Measurements from ENCODE around the gene TRIM17. TPM values are rescaled to one million over a fixed set of nuclear protein-coding genes. Genes with fewer than 3 reads are reported as not detected.
A peak's percentile ranks its signal among the peaks of the same experiment; 100 is the strongest.

The TRIM17 gene
- polyA plus RNA-seq, 3 donors from 2014 or later, result 0.53 to 1.7 TPM; not detected in 1

DNA sequence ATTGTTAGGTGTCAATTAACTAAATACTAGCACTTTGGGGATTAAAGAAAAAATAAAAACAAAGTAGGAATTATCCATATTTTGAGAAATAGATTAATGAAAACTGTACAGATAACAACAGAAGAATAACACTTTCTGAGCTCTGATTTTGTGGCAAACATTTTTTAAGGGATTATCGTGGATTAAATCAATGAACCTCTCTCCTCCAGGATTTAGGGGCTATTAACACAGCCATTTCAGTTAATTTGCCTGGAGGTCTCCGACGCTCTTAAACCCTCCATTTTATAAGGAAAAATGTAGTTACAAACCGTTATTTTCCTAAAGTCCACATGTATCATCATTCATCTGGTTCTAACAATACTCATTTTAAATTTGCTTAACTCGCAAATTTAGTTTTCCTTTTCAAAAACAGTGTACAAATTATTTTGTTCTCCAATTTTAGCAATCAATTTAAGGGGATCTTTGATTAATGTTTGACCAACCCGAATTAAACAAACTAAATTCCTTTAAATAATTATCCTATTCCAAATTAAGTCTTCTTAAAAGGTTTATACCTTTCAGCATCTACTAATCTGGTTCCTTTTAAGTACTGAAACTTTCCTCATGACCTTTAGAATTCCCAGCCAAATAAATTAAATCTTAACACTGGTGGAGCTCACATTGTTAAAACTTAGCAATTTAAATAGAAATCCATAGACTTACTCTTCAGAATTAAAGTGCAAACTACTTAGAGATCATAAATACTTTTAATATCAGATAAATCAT, 39.8 kb upstream of the TRIM17 start:
- H3K27me3 Mint-ChIP-seq (ENCODE audit: low read depth in 3 of 3), result peaks cover 20 to 27% (median 22%) of the 10 kb centered on the region in 3 donors
- no peak for DNase-seq
- no peaks in the 10 kb centered on the region for H3K9me3 Mint-ChIP-seq
- peak overlapping the region; percentile 96 to 99 (median 98) for H3K27ac Mint-ChIP-seq
- peaks cover 43 to 55% of the 10 kb centered on the region in 2 donors for H3K4me1 Mint-ChIP-seq
- H3K4me3 Mint-ChIP-seq, result peak overlapping the region; percentile 93 to 99 (median 97)
- H3K36me3 Mint-ChIP-seq, result peaks cover 0 to 5% (median 3%) of the 10 kb centered on the region in 3 donors

DNA sequence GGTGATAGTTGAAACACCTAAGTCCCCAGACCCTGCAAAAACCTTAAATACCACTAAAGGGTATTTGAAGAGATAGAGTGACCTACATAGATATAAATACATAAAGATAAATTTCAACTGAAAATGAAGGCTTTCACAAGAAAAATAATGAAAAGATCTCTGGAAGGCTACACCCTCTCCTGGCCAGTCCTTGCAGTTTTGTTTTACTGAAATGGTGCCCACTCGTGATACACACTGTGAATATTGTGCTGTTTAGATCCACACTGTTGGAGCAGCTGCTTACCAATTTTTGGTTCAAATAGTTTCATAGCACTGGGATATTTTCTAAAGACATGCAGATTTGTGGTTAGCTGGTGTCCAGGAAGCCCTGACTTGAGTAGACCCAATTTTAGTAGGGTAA, 39.1 kb upstream of the TRIM17 start:
- no peak for DNase-seq
- H3K9me3 Mint-ChIP-seq, result no peaks in the 10 kb centered on the region
- no peak overlapping the region for H3K27ac Mint-ChIP-seq
- peaks cover 18 to 22% (median 22%) of the 10 kb centered on the region in 3 donors for H3K27me3 Mint-ChIP-seq (ENCODE audit: low read depth in 3 of 3)
- H3K4me3 Mint-ChIP-seq, result peak overlapping the region in 2 of 5 donors; percentile 3 to 68
- peaks cover 40 to 51% of the 10 kb centered on the region in 2 donors for H3K4me1 Mint-ChIP-seq
- H3K36me3 Mint-ChIP-seq, result peaks cover 0 to 5% (median 3%) of the 10 kb centered on the region in 3 donors

DNA sequence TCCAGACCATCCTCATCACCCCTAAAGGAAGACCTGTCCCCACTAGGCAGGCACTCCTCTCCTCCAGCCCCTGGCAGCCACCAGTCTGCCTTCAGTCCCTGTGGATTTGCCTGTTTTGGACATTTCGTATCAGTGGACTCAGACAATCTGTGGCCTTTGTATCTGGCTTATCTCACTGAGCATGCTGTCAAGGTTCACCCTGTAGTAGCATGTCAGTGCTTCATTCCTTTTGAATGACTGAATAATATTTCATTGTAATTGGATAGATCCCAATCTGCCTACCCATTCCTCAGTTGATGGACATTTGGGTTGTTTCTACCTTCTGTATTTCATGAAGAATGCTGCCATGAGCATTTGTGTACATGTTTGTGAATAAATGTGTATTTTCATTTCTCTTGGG, 37.6 kb upstream of the TRIM17 start:
- DNase-seq, result no peak
- Mint-ChIP-seq H3K27ac (no peak overlapping the region), H3K27me3 (ENCODE audit: low read depth in 3 of 3) (peaks cover 16 to 20% (median 19%) of the 10 kb centered on the region in 3 donors), H3K36me3 (peaks cover 0 to 5% (median 3%) of the 10 kb centered on the region in 3 donors), H3K9me3 (no peaks in the 10 kb centered on the region), H3K4me3 (peak overlapping the region in 1 of 5 donors; percentile 49), H3K4me1 (peaks cover 34 to 42% of the 10 kb centered on the region in 2 donors)

DNA sequence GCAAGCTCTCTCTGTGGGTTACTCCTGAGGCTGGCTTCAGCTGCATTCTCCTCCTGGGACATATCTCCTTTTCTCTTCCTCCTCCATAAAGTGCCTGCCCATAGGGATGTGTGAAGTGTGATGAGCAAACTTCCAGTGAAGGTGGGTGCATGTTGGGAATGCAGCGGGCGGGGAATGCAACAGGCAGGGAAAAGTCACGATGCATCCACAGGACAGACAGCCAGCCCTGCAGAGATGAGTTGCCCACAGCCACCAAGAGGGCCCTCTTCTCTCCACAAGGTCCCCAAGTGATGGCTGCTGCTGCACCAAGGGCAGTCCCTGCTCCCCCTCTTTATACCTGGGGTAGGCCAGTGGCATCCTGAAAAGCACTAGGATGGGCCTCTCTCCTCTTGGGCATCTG, 37.0 kb upstream of the TRIM17 start:
- Mint-ChIP-seq H3K36me3 (peaks cover 0 to 5% (median 3%) of the 10 kb centered on the region in 3 donors), H3K4me1 (peaks cover 29 to 37% of the 10 kb centered on the region in 2 donors), H3K27me3 (ENCODE audit: low read depth in 3 of 3) (peaks cover 10 to 14% (median 14%) of the 10 kb centered on the region in 3 donors), H3K27ac (no peak overlapping the region), H3K4me3 (no peak overlapping the region), H3K9me3 (no peaks in the 10 kb centered on the region)
- DNase-seq, result no peak

DNA sequence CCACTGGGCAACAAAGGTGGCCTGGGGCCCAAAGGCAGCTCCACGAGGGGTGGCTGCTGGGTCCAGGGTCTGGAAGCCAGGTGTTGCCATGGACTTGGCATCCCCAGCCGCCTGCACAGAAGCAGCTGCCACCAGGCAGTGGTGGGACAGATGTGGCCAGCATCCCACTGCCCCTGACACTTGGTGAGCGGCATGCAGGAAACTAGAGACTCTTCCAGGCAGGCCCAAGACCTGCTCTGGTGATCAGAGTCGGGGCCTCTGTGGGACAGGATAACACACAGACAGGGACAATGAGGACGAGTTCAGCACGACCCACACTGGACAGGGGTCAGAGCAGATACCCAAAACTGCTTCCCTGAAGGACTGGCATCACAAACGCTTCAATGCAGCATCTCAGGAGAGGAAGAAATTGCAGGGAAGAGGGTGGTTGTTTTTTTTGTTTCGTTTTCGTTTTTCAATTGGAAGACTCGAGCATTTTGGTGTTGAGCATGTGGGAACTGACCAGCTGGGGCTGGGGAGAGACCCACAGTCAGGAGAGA, 36.4 kb upstream of the TRIM17 start:
- Mint-ChIP-seq H3K4me1 (peaks cover 24 to 31% of the 10 kb centered on the region in 2 donors), H3K36me3 (peaks cover 0 to 5% (median 3%) of the 10 kb centered on the region in 3 donors), H3K4me3 (no peak overlapping the region), H3K27me3 (ENCODE audit: low read depth in 3 of 3) (peaks cover 5 to 12% (median 12%) of the 10 kb centered on the region in 3 donors), H3K9me3 (no peaks in the 10 kb centered on the region), H3K27ac (no peak overlapping the region)
- DNase-seq, result no peak

DNA sequence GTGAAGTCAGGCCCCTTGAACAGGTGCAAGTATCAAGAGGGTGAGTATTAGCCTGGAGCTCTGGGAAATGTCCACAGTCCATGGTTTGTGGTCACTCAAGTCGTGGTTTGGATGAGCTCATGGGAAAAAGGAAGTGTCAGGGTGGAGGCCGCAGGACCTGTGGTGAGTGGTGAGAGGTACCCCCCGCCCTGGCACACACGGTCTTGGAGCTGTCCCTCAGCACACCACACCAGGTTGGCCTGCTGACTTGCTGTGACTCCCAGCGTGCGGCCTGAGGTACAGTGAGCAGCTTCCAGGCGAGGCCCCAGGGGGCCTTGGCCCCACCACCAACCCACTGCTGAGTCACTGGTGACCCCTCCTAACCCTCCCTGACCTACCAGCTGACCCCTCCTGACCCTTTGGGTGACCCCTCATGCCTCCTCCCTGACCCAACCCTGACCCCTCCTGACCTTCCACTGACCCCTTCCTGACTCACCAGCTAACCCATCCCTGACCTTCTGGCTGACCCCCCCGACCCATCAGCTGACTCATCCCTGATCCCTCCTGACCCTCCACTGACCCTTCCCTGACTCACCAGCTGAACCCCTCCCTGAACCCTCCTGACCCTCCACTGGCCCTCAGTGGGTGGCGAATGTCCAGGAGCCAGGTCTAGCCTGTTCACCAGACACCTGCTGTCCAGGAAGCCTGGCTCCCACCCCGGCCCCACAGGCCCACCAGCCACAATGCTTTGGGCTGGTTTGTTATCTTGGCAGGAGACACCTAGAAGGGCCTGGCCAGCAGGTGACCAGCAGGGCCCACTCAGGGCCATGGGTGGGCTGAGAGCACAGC, 35.7 kb upstream of the TRIM17 start:
- Mint-ChIP-seq H3K36me3 (peaks cover 0 to 5% (median 3%) of the 10 kb centered on the region in 3 donors), H3K27me3 (ENCODE audit: low read depth in 3 of 3) (peaks cover 2 to 8% (median 8%) of the 10 kb centered on the region in 3 donors), H3K27ac (no peak overlapping the region), H3K9me3 (no peaks in the 10 kb centered on the region), H3K4me1 (peaks cover 19 to 24% of the 10 kb centered on the region in 2 donors), H3K4me3 (no peak overlapping the region)
- DNase-seq, result no peak

DNA sequence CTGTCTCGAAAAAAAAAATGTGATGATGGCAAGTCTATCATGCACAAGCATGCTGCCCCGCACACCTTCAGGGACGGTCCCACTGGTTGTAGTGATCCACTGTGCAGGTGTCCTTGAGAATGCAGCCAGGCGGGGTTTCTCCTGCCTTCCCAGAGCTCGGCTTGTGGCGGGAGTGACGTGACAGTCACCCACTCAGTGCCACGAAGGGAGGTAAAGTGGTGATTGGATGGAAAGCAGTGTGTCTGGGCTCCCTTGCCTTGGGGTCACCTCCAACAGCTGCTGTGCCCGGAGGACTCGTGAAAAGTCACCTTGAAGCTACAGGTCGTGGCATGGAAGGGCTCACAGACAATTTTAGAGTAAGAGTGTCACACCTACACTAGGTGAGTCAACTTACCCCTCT, 33.5 kb upstream of the TRIM17 start:
- Mint-ChIP-seq H3K4me1 (peaks cover 14 to 15% of the 10 kb centered on the region in 2 donors), H3K27me3 (ENCODE audit: low read depth in 3 of 3) (peaks cover 8 to 17% (median 15%) of the 10 kb centered on the region in 3 donors), H3K4me3 (no peak overlapping the region), H3K27ac (no peak overlapping the region), H3K36me3 (peaks cover 0 to 5% (median 3%) of the 10 kb centered on the region in 3 donors), H3K9me3 (no peaks in the 10 kb centered on the region)
- DNase-seq, result no peak

DNA sequence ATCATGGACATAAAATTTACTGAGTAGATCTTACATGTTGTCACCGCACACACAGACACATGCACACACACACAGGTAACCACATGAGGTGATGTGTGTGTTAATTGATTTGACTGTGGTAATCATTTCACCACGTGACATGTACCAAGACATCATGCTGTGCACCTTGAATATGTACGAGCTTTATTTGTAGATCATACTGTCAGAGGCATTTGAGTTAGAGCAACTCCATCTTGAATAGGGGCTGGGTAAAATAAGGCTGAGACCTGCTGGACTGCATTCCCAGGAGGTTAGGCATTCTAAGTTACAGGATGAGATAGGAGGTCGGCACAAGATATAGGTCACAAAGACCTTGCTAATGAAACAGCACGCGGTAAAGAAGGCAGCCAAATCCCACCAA, 31.7 kb upstream of the TRIM17 start:
- DNase-seq, result no peak
- Mint-ChIP-seq H3K4me1 (peaks cover 12 to 13% of the 10 kb centered on the region in 2 donors), H3K9me3 (no peaks in the 10 kb centered on the region), H3K27ac (no peak overlapping the region), H3K4me3 (no peak overlapping the region), H3K27me3 (ENCODE audit: low read depth in 3 of 3) (peaks cover 16 to 28% (median 25%) of the 10 kb centered on the region in 3 donors), H3K36me3 (peaks cover 0 to 3% (median 0%) of the 10 kb centered on the region in 3 donors)

DNA sequence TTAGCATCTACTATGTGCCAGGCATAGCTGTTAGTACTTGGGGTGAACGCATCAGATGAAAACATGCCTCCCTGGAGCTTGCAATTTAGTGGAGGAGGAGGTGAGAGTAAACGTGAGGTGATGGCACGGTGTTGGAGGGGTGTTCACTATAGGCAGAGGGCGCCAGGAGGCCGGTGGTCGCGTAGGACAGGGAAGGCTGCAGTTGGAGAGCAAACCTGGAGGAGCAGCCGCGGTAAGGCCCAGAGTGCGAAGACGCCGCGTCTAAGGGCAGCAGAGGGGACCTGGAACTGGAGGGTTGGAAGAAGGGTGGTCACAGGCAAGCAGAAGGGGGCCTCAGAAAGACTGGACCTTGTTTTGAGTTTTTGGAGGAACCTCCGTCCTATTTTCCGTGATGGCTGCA, 30.2 kb upstream of the TRIM17 start:
- no peak overlapping the region for H3K27ac Mint-ChIP-seq
- no peak for DNase-seq
- no peaks in the 10 kb centered on the region for H3K36me3 Mint-ChIP-seq
- H3K9me3 Mint-ChIP-seq, result no peaks in the 10 kb centered on the region
- peak overlapping the region in 2 of 5 donors; percentile 15 to 49 for H3K4me3 Mint-ChIP-seq
- peaks cover 11 to 12% of the 10 kb centered on the region in 2 donors for H3K4me1 Mint-ChIP-seq
- H3K27me3 Mint-ChIP-seq (ENCODE audit: low read depth in 3 of 3), result peaks cover 16 to 39% (median 24%) of the 10 kb centered on the region in 3 donors

DNA sequence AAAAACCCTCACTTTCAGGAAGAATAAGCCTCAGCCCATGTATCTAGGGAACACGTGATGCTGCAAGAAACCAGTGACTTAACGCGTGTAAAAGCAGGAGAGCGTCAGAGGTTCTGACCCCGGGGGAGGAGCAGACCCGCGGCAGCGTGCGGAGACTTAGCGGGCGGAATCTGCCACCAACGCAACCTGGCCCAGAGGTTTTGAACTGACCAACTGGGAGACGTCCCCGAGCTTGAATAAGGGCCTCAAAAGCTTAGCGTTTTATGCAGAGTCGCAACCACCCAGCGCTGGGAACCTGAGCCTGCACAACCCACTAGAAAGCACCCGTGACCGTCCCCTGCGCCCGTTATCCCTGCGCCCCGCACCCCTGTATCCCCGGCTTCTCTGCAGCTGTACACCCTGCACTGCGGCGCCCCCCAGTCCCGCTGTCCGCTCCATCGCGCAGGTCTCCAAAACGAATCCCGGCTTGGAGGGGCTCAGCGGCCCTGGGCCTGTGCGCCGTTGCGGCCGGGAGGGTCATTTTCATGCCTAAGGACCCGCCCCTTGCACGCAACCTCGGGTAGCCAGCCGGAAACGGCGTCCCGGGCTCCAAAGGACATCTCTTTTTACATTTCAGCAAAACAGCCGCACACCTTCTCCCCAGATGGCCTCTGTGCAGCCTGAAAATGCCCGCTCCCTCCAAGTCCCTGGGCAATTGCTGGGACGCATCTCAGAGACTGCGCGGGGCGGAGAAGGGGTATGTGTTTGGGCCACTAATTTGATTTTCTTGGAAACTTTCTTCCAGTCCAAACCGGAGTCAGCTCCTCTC, 29.4 kb upstream of the TRIM17 start:
- Mint-ChIP-seq H3K4me3 (peak overlapping the region; percentile 58 to 80 (median 66)), H3K36me3 (no peaks in the 10 kb centered on the region), H3K27me3 (ENCODE audit: low read depth in 3 of 3) (peaks cover 21 to 41% (median 26%) of the 10 kb centered on the region in 3 donors), H3K4me1 (peaks cover 11 to 12% of the 10 kb centered on the region in 2 donors), H3K9me3 (no peaks in the 10 kb centered on the region), H3K27ac (no peak overlapping the region)
- peak in 2 of 3 donors; percentile 15 to 24 for DNase-seq

DNA sequence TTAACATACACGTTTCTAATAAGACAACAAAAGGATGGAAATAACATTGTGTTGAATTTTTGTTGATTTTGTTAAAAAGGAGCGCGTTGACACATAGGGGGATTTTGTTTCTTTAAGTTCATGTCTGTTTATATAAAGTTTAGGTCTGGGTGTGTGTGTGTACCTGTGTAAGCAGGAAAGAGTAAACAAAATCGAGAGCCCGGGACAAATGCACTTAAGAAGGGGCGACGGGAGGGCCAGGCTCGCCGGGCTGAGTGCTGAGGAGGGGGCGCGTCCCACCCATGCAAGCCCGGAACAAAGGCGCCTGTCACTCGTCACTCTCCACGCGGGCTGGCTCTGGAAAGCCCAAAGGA, 28.8 kb upstream of the TRIM17 start:
- H3K27me3 Mint-ChIP-seq (ENCODE audit: low read depth in 3 of 3), result peaks cover 21 to 42% (median 26%) of the 10 kb centered on the region in 3 donors
- peak overlapping the region; percentile 58 to 80 (median 66) for H3K4me3 Mint-ChIP-seq

DNA sequence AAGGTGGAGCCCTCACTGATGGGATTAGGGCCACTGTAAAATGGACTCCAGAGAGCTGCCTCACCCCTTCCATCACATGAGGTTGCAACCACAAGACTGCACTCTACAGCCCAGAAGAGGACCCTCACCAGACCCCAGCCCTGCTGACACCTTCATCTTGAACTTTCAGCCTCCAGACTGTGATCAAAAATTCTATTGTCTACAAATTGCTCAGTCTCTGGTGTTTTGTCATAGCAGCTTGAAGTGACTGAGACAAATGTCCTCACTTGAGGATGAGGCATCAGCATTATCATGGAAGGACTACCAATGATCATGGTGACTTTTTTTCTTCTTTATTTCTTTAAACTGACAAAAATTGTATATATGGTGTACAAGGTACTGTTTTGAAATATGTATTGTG, 26.7 kb upstream of the TRIM17 start:
- Mint-ChIP-seq H3K9me3 (no peaks in the 10 kb centered on the region), H3K4me3 (no peak overlapping the region), H3K27ac (no peak overlapping the region), H3K27me3 (ENCODE audit: low read depth in 3 of 3) (peaks cover 20 to 42% (median 31%) of the 10 kb centered on the region in 3 donors), H3K36me3 (no peaks in the 10 kb centered on the region), H3K4me1 (peaks cover 11 to 12% of the 10 kb centered on the region in 2 donors)
- DNase-seq, result no peak

More for the DNA sequence above, 28.8 kb upstream of the TRIM17 start:
- Mint-ChIP-seq H3K27ac (no peak overlapping the region), H3K4me1 (peaks cover 11 to 12% of the 10 kb centered on the region in 2 donors), H3K9me3 (no peaks in the 10 kb centered on the region), H3K36me3 (no peaks in the 10 kb centered on the region)
- no peak for DNase-seq
